ENCODE measurements around the gene INAVA.

Gene INAVA

GRCh38 chr1:200890818-200891773 lies 3.6 kb upstream of the INAVA start:
- DNase-seq = peak; percentile 24
- Histone ChIP-seq H3K27me3 (replicated peaks) (no peaks in the 10 kb centered on the region), H3K36me3 (replicated peaks) (no peaks in the 10 kb centered on the region), H3K4me3 (ENCODE audit: low read depth, low read length) (peak overlapping the region; percentile 62), H3K27ac (no peak overlapping the region)
- in situ Hi-C loops (cut with HindIII; ENCODE audit: low pct_ligation_motif_present, low sequenced_read_pairs) = no loop called here
- TF ChIP-seq, protein P1, sequence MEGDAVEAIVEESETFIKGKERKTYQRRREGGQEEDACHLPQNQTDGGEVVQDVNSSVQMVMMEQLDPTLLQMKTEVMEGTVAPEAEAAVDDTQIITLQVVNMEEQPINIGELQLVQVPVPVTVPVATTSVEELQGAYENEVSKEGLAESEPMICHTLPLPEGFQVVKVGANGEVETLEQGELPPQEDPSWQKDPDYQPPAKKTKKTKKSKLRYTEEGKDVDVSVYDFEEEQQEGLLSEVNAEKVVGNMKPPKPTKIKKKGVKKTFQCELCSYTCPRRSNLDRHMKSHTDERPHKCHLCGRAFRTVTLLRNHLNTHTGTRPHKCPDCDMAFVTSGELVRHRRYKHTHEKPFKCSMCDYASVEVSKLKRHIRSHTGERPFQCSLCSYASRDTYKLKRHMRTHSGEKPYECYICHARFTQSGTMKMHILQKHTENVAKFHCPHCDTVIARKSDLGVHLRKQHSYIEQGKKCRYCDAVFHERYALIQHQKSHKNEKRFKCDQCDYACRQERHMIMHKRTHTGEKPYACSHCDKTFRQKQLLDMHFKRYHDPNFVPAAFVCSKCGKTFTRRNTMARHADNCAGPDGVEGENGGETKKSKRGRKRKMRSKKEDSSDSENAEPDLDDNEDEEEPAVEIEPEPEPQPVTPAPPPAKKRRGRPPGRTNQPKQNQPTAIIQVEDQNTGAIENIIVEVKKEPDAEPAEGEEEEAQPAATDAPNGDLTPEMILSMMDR (IDR thresholded peaks at IDR 0.05; ENCODE audit: low read depth, low read length, missing control alignments) = peak; percentile 78

GRCh38 chr1:200891774-200892157 lies 2.9 kb upstream of the INAVA start:
- Histone ChIP-seq H3K27ac (no peak overlapping the region), H3K27me3 (replicated peaks) (no peaks in the 10 kb centered on the region), H3K4me3 (ENCODE audit: low read depth, low read length) (peak overlapping the region; percentile 62), H3K36me3 (replicated peaks) (no peaks in the 10 kb centered on the region)
- DNase-seq = no peak
- in situ Hi-C loops (cut with HindIII; ENCODE audit: low pct_ligation_motif_present, low sequenced_read_pairs) = no loop called here
- TF ChIP-seq, protein P1 (IDR thresholded peaks at IDR 0.05; ENCODE audit: low read depth, low read length, missing control alignments) = no peak

DNA sequence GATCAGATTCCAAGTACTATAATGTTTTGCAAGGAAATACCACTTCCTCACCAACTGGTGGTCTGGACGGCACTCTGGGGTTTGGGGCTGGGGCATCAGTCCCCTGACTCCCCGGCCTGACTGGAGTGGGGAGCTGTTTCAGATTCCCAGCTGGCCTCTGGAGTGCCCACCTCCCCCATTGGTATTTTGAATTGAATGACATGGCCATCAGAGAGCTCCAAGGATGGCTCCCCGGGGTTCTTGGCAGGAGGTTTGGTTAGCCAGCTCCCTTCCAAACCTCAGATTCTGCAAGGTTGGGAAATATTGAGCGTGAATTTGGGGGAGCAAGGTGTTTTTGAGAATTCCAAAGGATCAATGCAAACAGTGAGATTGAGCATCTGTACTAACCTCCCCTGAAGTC lies 2.2 kb upstream of the INAVA start:
- TF ChIP-seq, protein P1 (IDR thresholded peaks at IDR 0.05; ENCODE audit: low read depth, low read length, missing control alignments) = no peak
- H3K36me3 ChIP-seq (replicated peaks) = no peaks in the 10 kb centered on the region
- no peak overlapping the region for H3K27ac ChIP-seq
- no peak overlapping the region for H3K4me3 ChIP-seq (ENCODE audit: low read depth, low read length)
- in situ Hi-C loops (cut with HindIII; ENCODE audit: low pct_ligation_motif_present, low sequenced_read_pairs) = no loop called here
- DNase-seq = no peak
- H3K27me3 ChIP-seq (replicated peaks) = no peaks in the 10 kb centered on the region

DNA sequence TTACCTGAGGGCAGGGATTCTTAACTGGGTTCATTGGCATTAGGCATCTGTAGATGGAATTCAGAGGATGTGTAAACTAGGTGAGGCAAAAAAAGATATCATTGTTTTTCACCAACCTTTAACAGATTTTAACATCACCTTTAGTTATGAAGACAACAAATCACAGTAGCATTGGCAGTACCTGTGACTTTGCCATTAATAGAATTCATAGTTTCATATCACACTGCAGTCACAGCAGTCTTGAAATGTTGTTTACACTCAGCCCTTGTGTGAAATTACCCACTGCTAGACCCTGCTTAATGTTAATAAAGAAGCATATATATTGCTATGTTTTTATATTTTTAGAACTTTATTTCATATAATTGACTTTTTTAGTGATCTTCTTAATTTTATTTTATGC lies 1.7 kb upstream of the INAVA start:
- Histone ChIP-seq H3K36me3 (replicated peaks) (no peaks in the 10 kb centered on the region), H3K27ac (no peak overlapping the region), H3K27me3 (replicated peaks) (no peaks in the 10 kb centered on the region), H3K4me3 (ENCODE audit: low read depth, low read length) (no peak overlapping the region)
- DNase-seq = no peak
- in situ Hi-C loops (cut with HindIII; ENCODE audit: low pct_ligation_motif_present, low sequenced_read_pairs) = no loop called here
- TF ChIP-seq, protein P1 (IDR thresholded peaks at IDR 0.05; ENCODE audit: low read depth, low read length, missing control alignments) = no peak

DNA sequence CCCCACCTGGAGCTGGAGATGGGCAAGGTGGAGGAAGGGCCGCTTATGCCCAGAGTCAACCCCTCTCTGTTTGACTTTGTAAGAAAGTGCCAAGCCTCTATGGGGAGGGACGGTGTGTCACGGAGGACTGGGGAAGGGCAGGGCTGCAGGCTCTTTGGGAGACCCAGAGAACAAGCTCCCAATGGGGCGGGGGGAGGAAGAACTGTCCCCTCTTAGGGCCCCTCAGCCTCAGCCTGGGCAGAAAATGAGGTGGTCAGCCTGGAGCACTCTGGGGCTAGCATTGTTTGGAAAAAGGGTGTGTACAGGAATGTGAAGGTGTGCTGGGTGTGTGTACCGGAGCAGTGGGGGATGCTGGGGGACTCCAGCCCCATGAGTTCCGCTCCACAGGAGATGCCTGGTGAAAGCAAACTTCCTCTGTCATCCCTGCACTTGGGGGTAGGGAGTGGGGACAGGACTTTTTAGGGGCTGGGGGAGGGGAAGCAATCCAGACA lies 1.2 kb upstream of the INAVA start:
- Histone ChIP-seq H3K27me3 (replicated peaks) (no peaks in the 10 kb centered on the region), H3K36me3 (replicated peaks) (no peaks in the 10 kb centered on the region), H3K4me3 (ENCODE audit: low read depth, low read length) (no peak overlapping the region), H3K27ac (no peak overlapping the region)
- no peak for DNase-seq
- in situ Hi-C loops (cut with HindIII; ENCODE audit: low pct_ligation_motif_present, low sequenced_read_pairs) = no loop called here
- TF ChIP-seq, protein P1 (IDR thresholded peaks at IDR 0.05; ENCODE audit: low read depth, low read length, missing control alignments) = no peak
